ENCODE measurements around the gene COL4A1. TPM values are rescaled to one million over a fixed set of nuclear protein-coding genes. Genes with fewer than 3 reads are reported as not detected.
"Not testable (repeated sequence)": the region's sequence is repeated elsewhere in the genome, so short reads cannot be mapped to it uniquely, and the experiment has no call there.

COL4A1 gene
- total RNA-seq, 1 donor from 2014 or later: 1,996 TPM

DNA sequence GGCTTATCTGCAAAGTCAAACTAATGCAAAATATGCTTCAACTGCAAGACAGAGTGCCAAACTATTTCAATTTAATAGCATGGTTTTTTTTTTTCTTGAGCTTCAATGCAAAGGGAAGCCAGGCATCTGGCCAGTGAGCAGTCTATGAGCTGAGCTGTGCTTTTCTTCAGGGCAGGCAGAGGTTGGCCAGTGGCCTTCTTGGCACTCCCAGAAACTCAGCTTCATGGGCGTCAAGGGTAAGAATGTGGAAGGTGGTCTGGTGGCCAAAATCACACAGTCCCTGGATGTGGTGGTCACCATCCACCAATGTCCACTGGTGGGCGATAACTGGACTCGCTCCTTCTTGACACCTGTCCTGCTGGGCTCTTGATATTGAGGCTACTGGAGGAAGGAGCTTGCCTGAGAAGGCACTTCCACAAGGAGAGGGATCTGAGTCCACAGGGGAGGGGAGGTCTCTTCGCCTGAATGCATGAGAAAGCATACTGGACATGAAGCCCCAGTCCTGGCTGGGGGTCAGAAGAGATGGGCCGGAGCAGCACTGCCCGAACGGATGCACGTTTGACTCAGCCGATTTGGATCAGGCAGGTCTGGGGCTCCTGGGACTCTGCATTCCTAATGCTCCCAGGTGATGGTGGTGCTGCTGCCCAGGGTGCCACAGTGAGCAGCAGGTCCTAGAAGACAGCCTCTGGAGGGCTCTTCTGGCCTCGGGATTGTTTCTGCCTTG is 17.2 kb upstream of the COL4A1 start:
- peak; percentile 77 for DNase-seq (ENCODE audit: low spot score)

DNA sequence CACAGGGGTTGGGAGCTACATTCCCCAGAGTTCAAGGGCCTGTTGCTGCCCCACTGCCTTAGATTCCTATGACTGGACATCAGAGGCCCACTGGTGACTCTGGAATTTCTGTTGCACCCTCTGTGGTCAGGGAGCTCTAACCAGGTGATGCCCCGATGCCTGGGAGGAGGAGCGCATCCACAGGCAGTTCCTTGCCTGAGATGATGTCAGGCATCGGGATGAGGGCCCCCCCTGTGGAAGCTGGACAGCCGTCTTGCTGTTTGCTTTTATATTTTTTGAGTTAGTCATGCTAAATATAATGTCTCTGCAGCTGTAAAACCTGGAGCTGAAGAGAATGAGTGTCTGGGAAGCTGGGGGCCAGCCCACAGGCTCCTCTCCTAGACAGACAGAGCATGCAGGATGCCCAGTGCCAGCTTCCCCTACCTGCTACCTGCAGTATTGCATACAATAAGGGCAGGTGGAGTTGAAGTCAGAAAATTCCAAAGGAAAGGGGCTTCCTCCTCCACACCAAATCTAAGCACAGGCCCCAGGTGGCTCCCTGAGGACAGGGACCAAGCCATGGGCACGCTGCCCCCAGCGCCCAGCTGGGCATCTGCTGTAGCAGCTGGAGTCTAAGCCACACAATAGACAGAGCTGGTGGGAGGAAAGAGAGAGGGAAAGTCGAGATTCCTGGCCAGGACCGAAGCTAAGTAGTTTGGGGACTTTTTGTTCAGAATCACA is 16.4 kb upstream of the COL4A1 start:
- DNase-seq (ENCODE audit: low spot score): no peak

DNA sequence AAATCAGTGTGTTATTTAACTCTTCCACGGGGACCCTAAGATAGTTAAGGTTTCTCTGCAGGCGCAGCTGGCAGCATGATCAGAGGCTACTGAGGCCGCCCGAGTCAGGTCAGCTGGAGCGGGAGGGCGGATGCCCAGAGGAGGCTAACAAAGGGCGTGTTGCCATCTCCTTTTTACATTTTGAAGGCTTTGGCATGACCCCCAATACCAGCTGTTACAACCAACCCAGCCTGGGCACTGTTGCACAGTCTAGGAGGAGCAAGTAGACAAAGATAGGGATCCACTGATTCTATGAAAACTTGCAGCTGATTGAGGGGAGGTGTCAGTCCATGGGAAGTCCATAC is 15.8 kb upstream of the COL4A1 start:
- peak; percentile 78 for DNase-seq (ENCODE audit: low spot score)

DNA sequence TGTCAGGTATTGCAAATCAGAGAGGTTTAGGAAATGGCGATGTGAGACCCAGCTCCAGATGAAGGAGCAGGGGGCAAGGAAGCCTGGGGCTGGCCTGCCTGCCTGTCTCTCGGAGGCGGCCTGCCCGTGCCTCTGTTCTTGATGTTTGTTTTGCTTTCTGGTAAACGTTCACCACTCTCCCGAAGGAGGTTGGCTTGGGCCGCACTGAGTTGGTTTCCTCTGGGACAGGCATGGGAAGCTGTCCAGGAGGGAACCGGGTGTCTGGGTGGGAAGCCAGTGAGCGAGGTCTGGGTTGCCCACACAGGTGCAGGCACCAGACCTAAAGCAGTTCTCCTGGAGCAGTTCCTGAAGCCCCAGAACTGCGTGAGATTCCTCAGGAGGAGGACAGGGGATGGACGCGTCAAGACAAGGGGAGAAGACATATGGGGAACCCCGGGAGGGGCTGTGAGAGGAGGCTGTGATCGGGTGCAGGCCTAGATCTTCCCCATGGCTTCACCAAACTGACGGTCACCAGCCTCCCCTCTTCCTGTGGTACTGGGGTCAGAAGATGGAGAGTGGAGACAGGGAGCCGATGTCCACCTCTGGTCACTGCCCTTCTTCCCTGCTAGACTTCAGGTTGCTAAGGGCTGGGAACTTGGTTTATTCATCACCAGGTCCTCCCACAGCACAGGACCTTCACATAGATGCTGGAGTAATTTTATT is 15.3 kb upstream of the COL4A1 start:
- peak; percentile 82 for DNase-seq (ENCODE audit: low spot score)

DNA sequence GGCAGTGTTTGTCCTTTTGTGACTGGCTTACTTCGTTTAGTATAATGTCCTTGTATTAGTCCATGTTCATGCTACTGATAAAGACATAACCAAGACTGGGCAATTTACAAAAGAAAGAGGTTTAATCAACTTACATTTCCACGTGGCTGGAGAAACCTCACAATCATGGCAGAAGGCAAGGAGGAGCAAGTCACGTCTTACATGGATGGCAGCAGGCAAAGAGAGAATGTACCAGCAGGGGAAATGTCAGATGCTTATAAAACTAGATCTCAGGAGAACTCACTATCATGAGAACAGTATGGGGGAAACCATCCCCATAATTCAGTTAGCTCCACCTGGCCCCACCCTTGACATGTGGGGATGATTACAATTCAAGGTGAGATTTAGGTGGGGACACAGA is 14.6 kb upstream of the COL4A1 start:
- DNase-seq (ENCODE audit: low spot score): not testable (repeated sequence)

DNA sequence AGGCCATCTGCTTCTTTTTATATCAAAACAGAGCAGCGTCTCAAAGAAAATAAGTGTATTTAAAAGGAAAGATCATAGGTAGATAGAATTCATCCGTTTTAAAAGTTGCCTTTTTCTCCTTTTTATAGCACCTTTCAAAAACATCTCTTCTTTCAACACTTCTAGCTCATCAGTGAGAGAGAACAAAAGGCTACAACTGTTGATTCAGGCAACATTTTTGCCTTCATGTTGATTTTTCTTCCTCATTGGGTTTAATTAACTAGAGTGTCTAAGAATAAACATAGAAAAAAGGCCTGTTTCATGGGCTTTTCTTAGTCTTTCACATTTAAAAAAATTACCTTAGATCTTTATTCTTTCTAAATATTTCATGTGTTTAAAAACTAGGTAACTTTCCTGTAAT is 13.7 kb upstream of the COL4A1 start:
- no peak for DNase-seq (ENCODE audit: low spot score)

DNA sequence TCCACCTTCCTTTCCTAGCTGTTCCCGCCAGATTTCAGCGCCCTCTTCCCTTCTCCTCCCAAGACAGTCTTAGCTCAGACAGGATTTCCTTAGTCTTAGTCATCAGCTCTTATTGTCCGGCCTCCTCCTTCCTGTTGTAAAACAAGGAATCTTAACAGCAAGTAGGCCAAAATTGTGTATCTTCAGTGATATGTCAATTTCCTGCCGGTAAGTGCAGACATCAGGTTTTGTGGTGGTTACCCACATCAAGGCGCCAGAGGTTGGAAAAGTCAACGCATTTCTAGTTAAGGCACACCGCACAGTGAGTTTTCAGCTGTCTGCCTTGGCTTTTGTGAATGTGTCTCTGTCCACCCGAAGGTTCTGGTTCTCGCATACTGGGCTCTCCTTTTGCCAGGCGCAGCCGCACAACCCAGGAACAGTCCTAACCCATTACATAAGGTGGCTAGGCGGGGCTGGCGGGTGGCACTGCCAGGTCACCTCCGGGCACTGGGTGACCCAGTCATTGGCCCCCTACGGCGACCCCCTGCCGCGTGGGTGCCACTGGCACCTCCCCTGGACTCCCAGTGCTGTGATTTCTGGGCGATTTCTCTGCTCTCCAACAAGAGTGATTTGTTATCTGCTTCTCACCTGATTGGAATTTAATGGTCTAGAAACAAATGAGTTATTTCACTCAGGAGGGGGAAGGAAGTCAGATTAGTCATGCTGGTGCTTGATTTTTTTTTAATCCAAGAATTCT is 13.0 kb upstream of the COL4A1 start:
- DNase-seq (ENCODE audit: low spot score): peak; percentile 86

DNA sequence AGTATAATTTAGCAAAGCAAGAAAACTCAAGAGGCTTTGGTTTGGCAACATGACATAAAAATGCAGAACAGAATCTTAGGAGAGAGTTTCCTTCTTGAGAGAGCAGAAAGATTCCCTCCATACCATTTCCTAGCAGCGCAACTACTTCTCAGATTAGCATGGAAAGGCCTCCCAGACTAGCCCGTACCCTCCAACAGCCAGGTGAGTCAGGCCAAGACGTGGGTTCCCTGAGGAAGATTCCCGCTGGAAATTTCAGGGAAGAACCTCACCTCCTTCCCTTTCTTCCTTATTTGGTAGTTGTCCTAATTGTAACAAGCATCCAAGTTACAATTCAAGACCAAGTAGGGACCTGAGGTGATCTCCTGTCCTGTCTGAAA is 12.4 kb upstream of the COL4A1 start:
- DNase-seq (ENCODE audit: low spot score): no peak

DNA sequence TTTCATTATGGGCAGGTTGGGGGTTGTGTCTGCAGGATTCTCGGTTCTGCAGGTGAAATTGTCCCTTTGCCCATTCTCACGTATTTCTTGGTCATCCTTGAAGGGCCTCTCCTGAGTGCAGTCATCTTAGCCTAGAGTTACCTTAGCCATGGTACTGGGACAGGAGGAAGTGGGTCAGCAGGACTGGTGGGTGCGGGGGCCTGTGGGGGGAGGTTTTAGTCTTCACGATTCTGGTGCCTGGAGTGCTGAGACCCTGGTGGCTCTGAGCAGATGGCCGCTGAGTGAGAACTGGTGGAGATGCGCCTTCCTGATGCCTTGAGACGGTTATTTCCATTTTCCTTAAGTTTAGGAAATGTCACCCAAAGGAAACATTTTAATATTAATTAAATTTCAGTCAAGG is 12.0 kb upstream of the COL4A1 start:
- no peak for DNase-seq (ENCODE audit: low spot score)

DNA sequence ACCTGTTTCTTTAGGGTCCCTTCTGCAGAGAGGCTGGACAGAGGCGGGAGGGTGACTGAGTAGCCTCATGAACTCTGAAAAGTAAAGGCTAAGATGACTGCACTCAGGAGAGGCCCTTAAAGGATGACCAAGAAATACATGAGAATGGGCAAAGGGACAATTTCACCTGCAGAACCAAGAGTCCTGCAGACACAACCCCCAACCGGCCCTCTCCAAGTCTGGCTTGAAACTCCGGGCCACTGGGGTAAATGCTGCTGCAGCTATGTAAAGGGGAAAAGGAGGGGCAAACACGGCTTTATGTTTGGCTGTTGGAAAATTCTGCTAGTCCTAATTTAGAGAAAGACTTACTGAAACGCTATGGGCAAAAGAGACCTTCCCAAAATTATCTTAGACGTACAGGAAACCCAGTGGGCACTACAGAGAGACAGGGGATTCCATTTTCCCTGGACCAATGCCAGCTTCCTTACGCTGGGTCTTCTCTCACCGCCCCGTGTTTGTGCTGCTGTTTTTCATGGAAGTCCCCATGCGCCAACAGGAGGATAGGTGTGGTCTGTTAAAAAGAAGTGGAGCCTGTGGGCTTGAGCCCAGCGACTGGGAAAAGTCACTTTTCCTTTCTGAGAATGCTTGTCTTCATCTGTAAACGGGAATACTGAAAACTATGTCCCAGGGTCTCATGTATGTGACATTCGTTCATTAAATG is 10.7 kb upstream of the COL4A1 start:
- no peak for DNase-seq (ENCODE audit: low spot score)

DNA sequence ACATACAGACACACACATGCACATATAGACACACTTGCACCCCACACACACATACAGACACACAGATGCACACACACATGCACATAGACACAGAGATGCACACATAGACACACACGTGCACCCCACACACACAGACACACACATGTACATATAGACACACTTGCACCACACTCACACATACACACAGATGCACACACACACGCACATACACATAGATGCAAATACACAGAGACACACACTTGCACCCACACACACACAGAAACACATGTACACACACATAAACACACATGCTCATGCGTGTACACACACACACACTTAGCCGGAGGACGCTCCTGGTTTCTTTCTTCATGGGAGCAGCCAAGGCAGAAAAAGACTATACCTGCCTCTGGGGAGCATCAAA is 10.1 kb upstream of the COL4A1 start:
- peak; percentile 57 for DNase-seq (ENCODE audit: low spot score)

DNA sequence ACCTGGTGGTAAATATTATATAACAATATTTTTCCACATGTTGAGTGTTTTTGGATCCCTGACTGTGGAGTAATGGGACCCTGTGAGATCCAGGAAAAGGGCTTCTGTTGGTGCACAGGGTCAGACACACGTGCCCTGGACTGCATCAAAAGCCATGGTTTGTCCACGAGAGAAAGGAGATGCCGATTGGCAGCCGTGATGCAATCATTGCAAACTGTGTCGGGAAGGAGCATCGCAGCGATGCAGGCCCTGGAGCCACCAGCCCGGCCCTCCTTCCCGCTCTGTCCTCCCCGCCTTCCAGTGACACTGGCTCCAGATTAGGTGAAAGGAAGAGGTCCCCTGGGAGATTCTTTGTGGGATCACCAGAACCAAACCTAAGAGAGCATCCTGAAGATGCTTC is 9.2 kb upstream of the COL4A1 start:
- no peak for DNase-seq (ENCODE audit: low spot score)

DNA sequence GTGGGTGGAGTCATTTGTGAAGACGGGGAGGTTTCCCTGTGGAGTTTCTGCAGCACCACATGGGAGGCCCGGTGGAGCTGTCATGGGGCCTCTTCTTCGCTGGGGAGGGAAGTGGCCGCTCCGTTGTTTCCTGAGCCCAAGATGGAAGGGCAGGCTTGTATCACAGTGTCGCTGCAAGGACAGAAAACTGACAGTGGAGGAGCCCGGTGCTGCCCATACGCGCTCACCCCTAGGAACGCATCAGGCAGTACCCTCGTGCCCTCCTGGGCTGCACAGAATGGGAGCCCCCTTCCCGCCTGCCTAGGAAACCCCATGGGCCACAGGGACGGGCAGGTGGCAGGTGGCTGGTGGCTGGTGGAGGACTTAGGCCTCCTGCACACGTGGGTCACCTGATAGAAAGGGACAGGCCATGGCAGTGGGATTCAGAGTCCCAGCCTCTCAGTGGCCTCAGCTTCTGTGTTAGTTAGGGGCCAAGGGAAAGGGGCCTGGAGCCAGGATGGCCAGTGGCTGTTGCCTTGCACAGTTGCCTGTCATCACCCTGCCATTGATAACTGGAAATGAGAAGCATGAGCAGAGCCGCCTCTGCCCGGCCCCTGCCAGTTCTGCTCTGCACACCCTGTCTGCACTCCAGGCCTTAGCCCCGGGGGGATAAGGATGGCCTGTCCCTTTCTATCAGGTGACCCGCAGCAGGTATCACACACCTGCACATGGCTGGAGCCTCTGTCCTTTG is 7.7 kb upstream of the COL4A1 start:
- peak; percentile 77 for DNase-seq (ENCODE audit: low spot score)

DNA sequence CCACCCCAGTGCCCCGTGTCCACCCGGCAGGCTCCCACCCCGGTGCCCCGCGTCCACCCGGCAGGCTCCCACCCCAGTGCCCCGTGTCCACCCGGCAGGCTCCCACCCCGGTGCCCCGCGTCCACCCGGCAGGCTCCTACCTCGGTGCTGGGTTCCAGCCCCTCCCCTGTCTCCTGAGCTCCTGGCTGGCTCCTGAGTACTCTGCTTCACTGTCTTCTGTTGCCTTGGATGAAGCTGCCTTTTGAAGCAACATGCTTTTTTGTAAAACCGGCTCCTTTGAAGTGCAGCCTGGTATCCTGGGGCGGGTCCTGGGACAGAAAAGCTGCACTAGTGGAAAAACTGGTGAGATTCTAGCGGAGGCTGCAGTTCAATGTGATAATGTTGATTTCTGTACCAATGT is 6.8 kb upstream of the COL4A1 start:
- not testable (repeated sequence) for DNase-seq (ENCODE audit: low spot score)

DNA sequence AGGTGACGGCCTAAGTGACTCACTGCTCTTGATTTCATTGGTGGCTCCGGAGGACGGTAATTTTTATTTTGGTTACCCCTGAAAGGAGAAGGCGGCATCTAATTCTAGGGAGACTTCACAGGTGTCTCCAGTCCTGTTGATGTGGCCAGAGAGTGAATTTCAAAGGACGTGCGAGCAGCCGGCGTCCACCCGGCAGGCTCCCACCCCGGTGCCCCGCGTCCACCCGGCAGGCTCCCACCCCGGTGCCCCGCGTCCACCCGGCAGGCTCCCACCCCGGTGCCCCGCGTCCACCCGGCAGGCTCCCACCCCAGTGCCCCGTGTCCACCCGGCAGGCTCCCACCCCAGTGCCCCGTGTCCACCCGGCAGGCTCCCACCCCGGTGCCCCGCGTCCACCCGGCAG is 6.3 kb upstream of the COL4A1 start:
- not testable (repeated sequence) for DNase-seq (ENCODE audit: low spot score)

DNA sequence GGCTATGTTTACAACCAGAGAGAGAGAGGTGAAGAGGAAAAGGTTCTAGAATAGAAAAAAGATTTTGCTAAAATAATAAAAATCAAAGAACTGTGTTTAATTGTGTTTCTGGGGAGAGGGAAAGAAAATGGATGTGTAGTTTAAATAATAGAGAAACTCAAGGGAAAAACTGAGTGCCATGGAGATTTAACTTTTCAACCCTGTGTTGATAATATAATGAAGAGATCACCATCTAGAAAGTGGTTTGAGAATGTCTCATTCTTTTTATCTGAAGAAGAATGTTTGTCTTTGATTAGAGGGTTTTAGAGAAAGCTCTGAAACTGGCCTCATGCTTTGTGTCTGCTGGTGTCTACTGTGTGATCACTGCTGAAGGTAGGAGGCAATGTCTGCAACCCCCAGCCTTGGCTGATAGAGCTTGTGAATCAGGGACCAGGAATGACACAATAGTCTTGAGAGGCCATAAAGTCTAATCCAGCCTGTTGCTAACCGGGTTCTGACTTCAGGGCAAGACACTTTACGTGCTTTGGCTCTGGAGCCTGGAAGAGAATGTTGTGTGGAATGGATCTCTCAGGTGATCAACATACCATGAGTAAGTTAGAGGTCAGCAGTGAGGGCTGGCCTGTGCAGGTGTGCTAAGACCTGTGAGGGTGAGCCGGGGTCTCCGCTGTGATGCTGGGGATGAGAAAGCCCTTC is 5.5 kb upstream of the COL4A1 start:
- no peak for DNase-seq (ENCODE audit: low spot score)

DNA sequence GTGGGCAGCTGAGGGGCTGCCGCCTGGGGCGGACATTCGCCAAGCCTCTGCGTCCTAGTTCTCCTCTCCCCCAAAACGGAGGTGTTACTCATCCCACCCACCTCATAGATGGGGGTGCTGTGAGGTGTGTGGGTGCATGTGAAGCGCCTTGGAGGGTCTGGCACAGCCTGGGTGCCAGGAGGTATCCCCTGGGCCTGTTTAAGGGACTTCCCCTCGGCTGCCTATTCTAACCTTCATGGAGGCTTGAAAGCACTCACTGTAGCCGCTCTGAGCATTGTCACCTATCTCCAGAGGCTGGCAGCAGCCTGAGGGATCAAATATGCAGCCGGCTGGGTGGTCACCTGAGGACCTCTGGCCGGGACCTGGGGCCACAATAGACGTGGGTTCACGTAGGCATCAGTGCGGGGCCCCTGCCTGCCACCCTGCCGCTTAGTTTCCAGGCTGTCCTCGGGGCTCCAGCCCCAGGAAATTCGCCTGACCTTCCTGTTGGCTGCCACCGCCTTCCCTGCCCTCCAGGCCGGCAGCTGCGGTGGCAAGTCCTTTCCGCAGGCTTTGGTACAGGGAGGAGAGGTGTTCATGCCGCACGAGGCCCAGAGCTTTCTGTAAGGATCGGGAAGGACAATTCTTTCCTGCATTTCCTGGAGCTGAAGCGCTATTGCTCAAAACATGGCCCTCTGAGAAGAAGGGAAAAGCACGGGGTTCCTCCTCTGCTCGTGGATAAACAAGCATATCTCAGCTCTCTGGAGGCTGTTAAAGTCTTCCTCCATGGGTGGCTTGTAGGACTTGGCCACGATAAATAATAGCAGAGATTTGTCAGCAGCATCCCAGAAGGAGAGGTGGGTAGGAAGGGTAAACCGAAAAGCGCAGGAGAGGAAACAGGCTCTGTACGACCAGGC is 4.7 kb upstream of the COL4A1 start:
- peak; percentile 85 for DNase-seq (ENCODE audit: low spot score)

DNA sequence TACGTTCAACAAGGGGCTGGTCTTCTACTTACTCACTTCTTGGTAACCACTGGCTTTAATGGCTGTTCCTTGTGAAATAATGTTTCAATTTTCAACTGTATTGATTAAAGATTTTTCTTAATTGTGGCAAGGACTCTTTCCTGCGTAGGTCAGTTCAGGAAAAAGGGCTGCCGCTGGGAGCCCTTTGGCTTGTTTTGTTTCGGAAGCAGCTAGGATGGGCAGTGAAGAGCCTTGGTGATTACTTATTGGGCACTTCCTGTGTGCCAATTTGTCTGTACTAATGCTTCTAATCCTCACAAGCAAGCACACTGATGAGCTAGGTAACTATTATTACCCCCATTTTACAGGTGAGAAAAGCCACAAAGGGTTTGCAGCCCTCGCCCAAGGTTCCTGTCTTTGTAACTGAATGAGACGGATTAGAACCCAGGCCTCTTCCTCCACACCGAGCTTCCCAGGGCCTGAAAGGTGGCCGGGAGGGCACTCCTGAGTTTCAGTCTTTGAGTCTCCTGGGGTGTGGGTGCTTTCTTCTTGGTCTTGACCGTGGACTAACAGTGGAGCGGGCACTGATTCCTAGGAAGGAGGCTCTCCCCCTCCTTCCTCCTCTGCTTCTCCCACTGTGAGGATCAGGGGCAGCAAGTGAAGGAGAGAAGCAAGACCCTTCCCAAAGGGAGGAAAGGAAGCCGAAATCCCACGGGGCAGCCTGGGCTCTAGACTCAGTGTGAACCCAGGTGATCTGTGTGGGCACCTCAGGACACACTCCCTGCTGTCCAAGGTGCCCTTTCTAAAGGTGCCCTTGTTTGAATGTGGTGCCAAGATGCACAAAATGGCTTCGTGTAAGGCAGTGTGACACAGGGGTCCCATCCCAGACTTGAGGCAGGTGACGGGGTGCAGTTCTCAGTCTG is 3.8 kb upstream of the COL4A1 start:
- DNase-seq (ENCODE audit: low spot score): no peak

Data from mesenteric fat pad (tissue), 1 donor.